Epidermal melanocyte (primary cell): ENCODE results near the gene TMEM127.

ENCODE experiments used
- DNase-seq: peaks from one replicate; pipeline ENCODE4 v3.0.0; 2011; ENCODE audit warnings: low spot score; ENCODE audit not compliant: insufficient read length

TMEM127 gene

GRCh38 chr2:96207774-96208142, 58.0 kb downstream of the TMEM127 start:
- no peak for DNase-seq

- DNase-seq = peak; percentile 10
These were observed 58.6 kb downstream of the TMEM127 start for GRCh38 chr2:96207073-96207773.

GRCh38 chr2:96205888-96206287, 59.9 kb downstream of the TMEM127 start:
- peak; percentile 19 for DNase-seq

GRCh38 chr2:96204836-96205624, 60.8 kb downstream of the TMEM127 start:
- peak; percentile 47 for DNase-seq

GRCh38 chr2:96203130-96204028, 62.4 kb downstream of the TMEM127 start:
- DNase-seq = no peak

- DNase-seq = no peak
These were observed 63.5 kb downstream of the TMEM127 start for GRCh38 chr2:96202152-96202854.

GRCh38 chr2:96201338-96201737, 64.5 kb downstream of the TMEM127 start:
- DNase-seq = no peak

GRCh38 chr2:96198921-96199320, 66.9 kb downstream of the TMEM127 start:
- DNase-seq = no peak
